Thymus (tissue), 11 donors: ENCODE results near the gene MADCAM1. TPM values are rescaled to one million over a fixed set of nuclear protein-coding genes. Genes with fewer than 3 reads are reported as not detected.

Source experiments
- DNase-seq, 9 donors: peaks; one replicate each; pipeline ENCODE4 v3.0.0-alpha.2; 2013; ENCODE audit warnings: low spot score in 9 of 9, low read depth in 6 of 9, missing footprints in 1 of 9
- H3K27ac ChIP-seq, 2 donors: one replicate each; pipeline ENCODE4 v1.5.1; 2013; ENCODE audit warnings: control low read depth in 1 of 2, low read depth in 1 of 2, low read length in 1 of 2, mild to moderate bottlenecking in 1 of 2, moderate library complexity in 1 of 2
- H3K27me3 ChIP-seq, 2 donors: one replicate each; pipeline ENCODE4 v1.5.1; 2013; ENCODE audit warnings: low read length in 1 of 2; ENCODE audit not compliant: control insufficient read depth in 2 of 2, insufficient read depth in 1 of 2
- H3K36me3 ChIP-seq, 2 donors: one replicate each; pipeline ENCODE4 v1.5.1; 2013; ENCODE audit warnings: low read length in 1 of 2, mild to moderate bottlenecking in 1 of 2, moderate library complexity in 1 of 2; ENCODE audit not compliant: control insufficient read depth in 2 of 2, insufficient read depth in 2 of 2
- H3K4me1 ChIP-seq, 2 donors: one replicate each; pipeline ENCODE4 v1.5.1; 2013; ENCODE audit warnings: low read length in 2 of 2; ENCODE audit not compliant: control insufficient read depth in 2 of 2, insufficient read depth in 2 of 2
- H3K4me3 ChIP-seq, 2 donors: one replicate each; pipeline ENCODE4 v1.5.1; 2013; ENCODE audit warnings: low read length in 2 of 2, control low read depth in 1 of 2, mild to moderate bottlenecking in 1 of 2
- H3K9me3 ChIP-seq, 2 donors: one replicate each; pipeline ENCODE4 v1.5.1; 2013; ENCODE audit warnings: low read length in 1 of 2, mild to moderate bottlenecking in 1 of 2; ENCODE audit not compliant: control insufficient read depth in 2 of 2, insufficient read depth in 1 of 2
- WGBS: extraction: QIAGEN DNeasy Blood & Tissue Kit; methylation state at CpG from one replicate; pipeline ENCODE4 v1.1.7; 2013; 5-methylcytosine and 5-hydroxymethylcytosine counted together
- polyA plus RNA-seq: library from polyadenylated mRNA; stranded (reverse); fragments of 200-250 nt; gene quantifications from one replicate; pipeline ENCODE4 v1.2.3, GENCODE V29; 2013
- total RNA-seq: library from RNA; stranded (reverse); fragments of 120-200 nt; gene quantifications from one replicate; pipeline ENCODE4 v1.2.4, GENCODE V29; 2013
- donor health status: healthy.

Gene MADCAM1
- total and polyA plus RNA-seq, 2 donors, result 0.27 to 1.4 TPM

DNA sequence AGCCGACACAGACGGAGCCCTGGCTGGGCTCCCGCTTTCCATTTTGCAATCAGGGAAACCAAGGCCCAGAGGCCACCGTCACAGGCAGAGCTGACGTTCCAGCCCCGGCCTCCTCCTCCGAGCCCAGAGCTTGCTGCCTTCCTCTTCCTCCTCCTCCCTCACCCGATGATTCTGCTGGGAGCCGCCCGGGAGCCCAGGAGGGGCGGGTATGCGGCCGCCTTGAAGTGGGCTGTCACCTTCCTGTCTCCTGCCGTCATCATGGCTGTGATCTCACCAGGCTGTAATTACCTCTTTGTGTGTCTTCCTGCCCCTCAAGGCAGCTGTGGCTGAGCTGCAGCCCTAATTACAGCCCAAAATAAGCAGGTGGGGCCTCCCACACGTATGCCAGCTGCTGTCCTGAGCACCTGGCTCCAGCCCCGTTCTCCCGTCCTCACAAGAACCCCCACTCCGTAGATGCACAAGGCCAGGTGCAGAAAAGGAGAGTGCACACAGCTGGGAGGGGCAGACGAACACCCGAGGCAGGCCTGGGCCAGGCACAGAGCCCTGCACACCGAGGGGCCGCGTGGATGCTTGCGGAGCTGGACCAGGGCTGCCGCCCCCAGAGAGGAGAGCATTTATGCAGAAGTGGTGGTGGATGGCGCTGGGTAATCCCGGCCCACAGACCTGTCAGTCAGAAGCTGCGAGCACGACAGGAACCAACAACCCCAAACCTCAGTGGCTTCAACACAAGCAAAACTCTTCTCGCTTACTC lies 15.0 kb downstream of the MADCAM1 start:
- Histone ChIP-seq H3K36me3 (peaks cover 2 to 6% of the 10 kb centered on the region in 2 donors), H3K27me3 (peaks cover 0 to 14% of the 10 kb centered on the region in 2 donors), H3K4me1 (peaks cover 16 to 57% of the 10 kb centered on the region in 2 donors), H3K27ac (peak overlapping the region; percentile 98), H3K9me3 (peaks cover 1 to 22% of the 10 kb centered on the region in 2 donors), H3K4me3 (peak overlapping the region; percentile 16 to 23)
- WGBS, result 2% methylated on average over 30 of the region's 30 CpGs
- peak; percentile 73 to 95 (median 84) for DNase-seq

DNA sequence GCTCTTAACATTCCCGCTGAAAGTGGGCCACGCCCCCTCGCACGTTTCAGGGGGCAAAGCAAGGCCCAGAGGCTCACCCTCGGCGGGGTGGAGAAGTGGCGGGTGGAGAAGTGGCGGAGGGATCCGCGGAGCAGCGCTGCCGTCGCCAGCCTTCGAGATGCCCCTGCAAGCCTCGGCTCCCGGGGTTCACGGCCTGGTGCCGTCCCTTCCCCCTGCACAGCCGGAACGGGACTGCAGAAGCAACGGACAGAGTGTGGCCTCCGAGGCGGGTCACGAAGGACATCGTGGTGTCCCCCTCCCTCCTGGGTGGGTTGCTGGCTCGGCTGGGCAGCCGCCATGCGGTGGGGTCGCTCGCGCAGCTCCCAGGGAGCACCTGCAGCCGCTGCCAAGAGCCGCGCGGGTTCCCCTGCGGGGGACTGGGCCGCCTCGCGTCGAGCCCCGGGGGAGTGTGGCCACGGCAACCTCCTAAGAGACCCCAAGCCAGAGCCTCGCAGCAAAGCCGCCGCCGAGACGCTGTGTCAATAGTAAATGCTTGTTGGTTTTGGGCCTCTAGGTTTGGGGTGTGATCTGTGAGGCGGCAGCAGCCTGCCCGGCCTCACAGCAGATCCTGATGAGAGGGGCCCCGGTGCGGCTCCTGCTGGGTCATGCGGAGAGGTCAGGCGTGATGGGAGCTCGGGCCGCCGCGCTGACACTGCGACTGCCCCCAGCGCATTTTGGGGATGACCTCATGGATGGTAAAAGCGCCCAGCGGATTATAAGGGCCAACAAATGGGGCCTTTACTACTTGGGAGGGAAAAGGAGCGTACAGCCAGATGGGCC lies 16.5 kb downstream of the MADCAM1 start:
- Histone ChIP-seq H3K27me3 (peaks cover 0 to 14% of the 10 kb centered on the region in 2 donors), H3K4me3 (no peak overlapping the region), H3K4me1 (peaks cover 16 to 53% of the 10 kb centered on the region in 2 donors), H3K36me3 (peaks cover 2 to 6% of the 10 kb centered on the region in 2 donors), H3K27ac (peak overlapping the region in 1 of 2 donors; percentile 36), H3K9me3 (peaks cover 1 to 22% of the 10 kb centered on the region in 2 donors)
- 67% methylated on average over 62 of the region's 62 CpGs for WGBS
- DNase-seq, result no peak

DNA sequence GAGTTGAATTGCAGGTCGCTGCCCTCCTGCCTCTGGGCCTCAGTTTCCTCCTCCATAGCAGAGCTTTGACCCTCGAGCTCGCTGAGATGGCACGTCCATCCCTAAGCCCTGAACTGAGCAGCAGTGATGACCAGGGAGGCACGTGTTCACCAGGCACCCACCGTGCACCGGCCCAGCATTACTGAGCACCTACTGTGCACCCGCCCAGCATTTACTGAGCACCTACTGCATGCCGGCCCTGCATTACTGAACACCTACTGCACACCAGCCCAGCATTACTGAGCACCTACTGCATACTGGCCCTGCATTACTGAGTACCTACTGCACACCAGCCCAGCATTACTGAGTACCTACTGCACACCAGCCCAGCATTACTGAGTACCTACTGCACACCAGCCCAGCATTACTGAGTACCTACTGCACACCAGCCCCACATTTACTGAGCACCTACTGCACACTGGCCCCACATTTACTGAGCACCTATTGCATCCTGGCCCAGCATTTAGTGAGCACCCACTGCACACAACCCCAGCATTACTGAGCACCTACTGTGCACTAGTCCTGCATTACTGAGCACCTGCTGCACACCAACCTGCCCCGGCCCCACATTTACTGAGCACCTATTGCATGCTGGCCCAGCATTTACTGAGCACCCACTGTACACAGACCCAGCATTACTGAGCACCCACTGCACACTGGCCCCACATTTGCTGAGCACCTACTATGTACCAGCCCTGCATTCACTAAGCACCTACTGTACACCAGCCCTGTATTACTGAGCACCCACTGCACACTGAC lies 17.3 kb downstream of the MADCAM1 start:
- peaks cover 0 to 17% of the 10 kb centered on the region in 2 donors for H3K27me3 ChIP-seq
- H3K36me3 ChIP-seq, result peaks cover 2 to 6% of the 10 kb centered on the region in 2 donors
- 94% methylated on average over 10 of the region's 10 CpGs for WGBS
- peaks cover 1 to 22% of the 10 kb centered on the region in 2 donors for H3K9me3 ChIP-seq
- DNase-seq, result no peak
- peaks cover 10 to 45% of the 10 kb centered on the region in 2 donors for H3K4me1 ChIP-seq
- H3K27ac ChIP-seq, result no peak overlapping the region
- H3K4me3 ChIP-seq, result no peak overlapping the region

DNA sequence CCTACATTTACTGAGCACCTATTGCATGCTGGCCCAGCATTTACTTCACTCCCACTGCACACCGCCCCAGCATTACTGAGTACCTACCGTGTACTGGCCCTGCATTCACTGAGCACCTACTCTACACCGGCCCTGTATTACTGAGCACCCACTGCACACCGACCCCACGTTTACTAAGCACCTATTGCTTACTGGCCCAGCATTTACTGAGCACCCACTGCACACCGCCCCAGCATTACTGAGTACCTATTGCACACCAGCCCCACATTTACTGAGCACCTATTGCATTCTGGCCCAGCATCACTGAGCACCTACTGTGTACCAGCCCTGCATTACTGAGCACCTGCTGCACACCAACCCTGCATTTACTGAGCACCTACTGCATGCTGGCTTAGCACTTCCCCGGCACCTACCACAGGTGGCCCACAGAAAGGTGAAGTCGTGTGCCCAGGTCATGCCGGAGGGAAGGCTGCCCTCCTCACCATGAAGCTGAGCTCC lies 17.9 kb downstream of the MADCAM1 start:
- Histone ChIP-seq H3K9me3 (peaks cover 3 to 22% of the 10 kb centered on the region in 2 donors), H3K36me3 (peaks cover 2 to 6% of the 10 kb centered on the region in 2 donors), H3K27ac (no peak overlapping the region), H3K4me3 (no peak overlapping the region), H3K4me1 (peaks cover 10 to 38% of the 10 kb centered on the region in 2 donors), H3K27me3 (peaks cover 2 to 20% of the 10 kb centered on the region in 2 donors)
- 98% methylated on average over 9 of the region's 9 CpGs for WGBS
- DNase-seq, result no peak

DNA sequence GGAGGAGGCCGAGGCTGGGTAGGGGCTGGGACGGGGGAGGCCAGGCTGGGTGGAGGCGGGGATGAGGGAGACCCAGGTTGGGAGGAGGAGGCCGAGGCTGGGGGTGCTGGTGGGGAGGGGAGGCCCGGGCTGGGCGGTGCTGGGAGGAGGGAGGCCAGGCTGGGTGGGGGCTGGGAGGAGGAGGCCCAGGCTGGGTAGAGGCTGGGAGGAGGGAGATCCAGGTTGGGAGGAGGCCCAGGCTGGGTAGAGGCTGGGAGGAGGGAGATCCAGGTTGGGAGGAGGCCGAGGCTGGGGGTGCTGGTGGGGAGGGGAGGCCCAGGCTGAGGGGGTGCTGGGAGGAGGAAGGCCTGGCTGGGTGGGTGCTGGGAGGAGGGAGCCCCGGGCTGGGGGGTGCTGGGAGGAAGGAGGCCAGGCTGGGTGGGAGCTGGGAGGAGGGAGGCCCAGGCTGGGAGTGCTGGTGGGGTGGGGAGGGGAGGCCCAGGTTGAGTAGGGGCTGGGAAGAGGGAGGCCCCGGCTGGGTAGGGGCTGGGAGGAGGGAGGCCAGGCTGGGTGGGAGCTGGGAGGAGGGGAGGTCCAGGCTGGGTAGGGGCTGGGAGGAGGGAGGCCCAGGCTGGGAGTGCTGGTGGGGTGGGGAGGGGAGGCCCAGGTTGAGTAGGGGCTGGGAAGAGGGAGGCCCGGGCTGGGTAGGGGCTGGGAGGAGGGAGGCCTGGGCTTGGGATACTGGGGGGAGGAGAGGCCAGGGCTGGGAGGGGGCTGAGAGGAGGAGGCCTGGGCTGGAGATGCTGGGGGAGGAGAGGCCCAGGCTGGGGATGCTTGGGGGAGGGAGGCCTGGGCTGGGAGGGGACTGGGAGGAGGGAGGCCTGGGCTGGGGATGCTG lies 21.7 kb downstream of the MADCAM1 start:
- no peak for DNase-seq
- Histone ChIP-seq H3K36me3 (no peaks in the 10 kb centered on the region), H3K4me1 (peaks cover 0 to 5% of the 10 kb centered on the region in 2 donors), H3K27ac (no peak overlapping the region), H3K4me3 (no peak overlapping the region), H3K27me3 (peaks cover 7 to 23% of the 10 kb centered on the region in 2 donors), H3K9me3 (peaks cover 3 to 26% of the 10 kb centered on the region in 2 donors)
- 71% methylated on average over 10 of the region's 10 CpGs for WGBS

DNA sequence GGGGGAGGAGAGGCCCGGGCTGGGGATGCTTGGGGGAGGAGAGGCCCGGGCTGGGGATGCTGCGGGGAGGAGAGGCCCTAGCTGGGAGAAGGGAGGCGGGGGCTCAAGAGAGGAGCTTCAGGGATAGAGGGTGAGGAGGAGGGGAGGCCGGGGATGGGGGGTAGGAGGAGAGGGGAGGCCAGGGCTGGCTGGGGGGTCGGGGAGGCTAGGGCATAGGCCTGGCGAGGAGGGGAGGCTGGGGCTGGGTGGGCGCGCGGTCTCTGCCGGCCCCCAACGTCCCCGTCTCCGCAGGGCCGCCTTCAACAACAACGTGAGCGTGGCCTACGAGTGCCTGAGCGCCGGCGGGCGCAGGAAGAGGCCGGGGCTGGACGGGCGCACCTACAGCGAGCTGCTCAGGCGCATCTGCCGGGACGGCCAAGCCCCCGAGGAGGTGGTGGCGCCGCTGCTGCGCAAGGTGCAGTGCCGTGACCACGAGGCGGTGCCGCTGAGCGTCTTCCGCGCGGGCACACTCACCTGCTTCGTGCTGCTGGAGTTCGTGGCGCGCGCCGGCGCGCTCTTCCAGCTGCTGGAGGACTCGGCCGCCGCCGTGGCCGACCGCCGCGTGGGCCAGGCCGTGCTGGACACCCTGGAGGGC lies 22.4 kb downstream of the MADCAM1 start:
- peak in 2 of 9 donors; percentile 50 to 56 for DNase-seq

DNA sequence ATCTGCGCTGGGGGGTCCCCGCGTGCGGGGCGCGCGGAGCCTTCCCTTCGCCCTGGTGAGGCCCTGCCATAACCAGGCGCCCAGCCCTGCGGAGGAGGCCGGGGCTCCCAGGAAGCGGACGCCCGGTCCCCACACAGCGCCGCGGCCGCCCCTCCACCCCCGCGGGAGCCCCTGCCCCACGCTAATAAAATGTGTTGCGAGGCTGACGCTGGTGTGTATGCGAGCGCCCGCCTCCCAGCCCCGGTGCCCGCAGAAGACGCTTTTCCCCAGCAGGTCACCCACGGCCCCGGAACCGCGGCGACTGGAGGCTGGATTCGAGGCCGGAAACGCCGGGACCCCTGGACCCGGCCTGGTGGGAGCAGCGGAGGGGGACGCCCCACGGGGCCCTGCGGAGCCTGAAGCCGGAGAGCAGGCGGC lies 23.2 kb downstream of the MADCAM1 start:
- DNase-seq, result no peak
- Histone ChIP-seq H3K9me3 (peaks cover 1 to 28% of the 10 kb centered on the region in 2 donors), H3K27me3 (peaks cover 7 to 15% of the 10 kb centered on the region in 2 donors), H3K36me3 (no peaks in the 10 kb centered on the region), H3K4me3 (no peak overlapping the region), H3K27ac (no peak overlapping the region), H3K4me1 (no peaks in the 10 kb centered on the region)
- 93% methylated on average over 45 of the region's 45 CpGs for WGBS

More for the DNA sequence above, 22.4 kb downstream of the MADCAM1 start:
- peaks cover 7 to 18% of the 10 kb centered on the region in 2 donors for H3K27me3 ChIP-seq
- no peak overlapping the region for H3K4me3 ChIP-seq
- peaks cover 1 to 23% of the 10 kb centered on the region in 2 donors for H3K9me3 ChIP-seq
- no peaks in the 10 kb centered on the region for H3K36me3 ChIP-seq
- H3K4me1 ChIP-seq, result no peaks in the 10 kb centered on the region
- no peak overlapping the region for H3K27ac ChIP-seq
- WGBS, result 23% methylated on average over 58 of the region's 58 CpGs
